HG03135 (cell line): ENCODE results near the gene MOSPD3.

ENCODE experiments used
- ATAC-seq: cut with Tn5 transposase; IDR thresholded peaks from one replicate; pipeline ENCODE4 v1.9.1; 2021; ENCODE audit warnings: mild to moderate bottlenecking, moderate library complexity; ENCODE audit not compliant: unreplicated experiment

The MOSPD3 gene

GRCh38 chr7:100575206-100575631 is 37.1 kb upstream of the MOSPD3 start:
- no peak for ATAC-seq

- no peak for ATAC-seq
Measured at GRCh38 chr7:100575746-100576383, 36.5 kb upstream of the MOSPD3 start.

DNA sequence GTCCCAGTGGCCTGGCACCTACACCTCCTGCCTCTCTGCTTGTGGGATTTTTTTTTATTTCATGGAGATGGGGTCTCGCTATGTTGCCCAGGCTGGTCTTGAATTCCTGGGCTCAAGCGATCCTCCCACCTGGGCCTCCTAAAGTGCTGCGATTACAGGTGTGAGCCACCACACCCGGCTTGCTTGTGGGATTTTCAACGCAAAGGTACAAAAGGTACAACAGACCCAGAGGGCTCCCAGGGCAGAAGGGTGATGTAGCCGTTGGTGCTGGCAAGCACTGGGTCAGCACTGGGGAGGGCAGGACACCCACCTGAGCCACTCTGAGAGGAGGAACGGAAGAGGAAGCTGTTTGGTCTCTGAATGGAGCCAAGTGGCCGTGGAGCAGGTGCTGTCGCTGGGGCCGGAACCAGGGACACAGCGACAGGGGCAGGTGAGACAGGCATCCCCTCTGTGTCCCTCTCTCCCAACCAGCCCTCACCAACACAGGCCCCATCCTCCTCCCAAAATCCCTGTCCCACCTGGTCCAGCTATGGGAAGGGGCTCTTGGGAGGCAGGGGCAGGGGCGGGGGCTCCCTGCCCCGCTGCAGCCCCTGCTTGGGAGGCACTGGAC is 35.9 kb upstream of the MOSPD3 start:
- ATAC-seq: no peak

DNA sequence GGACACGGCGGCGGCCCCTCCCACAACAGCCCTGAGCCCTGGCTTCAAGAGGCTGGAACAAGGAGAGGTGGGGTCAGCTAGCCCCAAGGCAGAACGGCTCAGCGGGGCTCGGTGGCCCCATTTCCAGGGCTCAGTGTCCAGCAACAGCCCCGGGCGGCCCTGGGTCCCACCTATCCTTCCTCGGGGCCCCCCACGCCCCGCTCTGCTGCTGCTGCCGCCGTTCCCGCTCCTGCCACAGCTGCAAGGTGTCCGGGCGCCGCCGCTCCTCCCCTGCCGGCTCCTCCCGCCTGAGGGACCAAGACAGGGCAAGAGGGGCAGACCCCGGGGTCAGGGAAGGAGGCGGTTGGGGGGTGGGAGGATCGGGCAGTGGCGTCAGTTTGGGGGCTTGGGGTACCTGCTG is 35.2 kb upstream of the MOSPD3 start:
- no peak for ATAC-seq

DNA sequence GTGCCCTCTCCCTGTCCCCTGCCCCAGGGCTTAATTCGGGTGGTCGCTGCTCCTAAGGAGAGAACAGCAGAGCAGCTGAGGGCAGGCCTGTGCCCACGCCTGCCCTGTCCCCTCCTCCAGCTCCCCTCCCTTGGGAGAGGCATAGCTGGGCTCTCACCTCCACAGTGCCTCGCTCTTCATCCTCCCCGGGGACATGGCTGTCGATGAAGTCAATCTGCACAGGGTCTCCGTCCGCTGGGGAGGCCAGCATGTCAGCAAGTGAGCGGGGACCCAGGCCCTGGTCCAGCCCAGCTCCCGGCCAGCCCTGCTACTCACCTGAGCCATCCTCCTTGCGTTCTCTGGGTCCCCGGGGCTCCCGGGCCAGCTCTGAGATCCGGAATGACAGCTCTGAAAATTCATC is 34.8 kb upstream of the MOSPD3 start:
- ATAC-seq: no peak

DNA sequence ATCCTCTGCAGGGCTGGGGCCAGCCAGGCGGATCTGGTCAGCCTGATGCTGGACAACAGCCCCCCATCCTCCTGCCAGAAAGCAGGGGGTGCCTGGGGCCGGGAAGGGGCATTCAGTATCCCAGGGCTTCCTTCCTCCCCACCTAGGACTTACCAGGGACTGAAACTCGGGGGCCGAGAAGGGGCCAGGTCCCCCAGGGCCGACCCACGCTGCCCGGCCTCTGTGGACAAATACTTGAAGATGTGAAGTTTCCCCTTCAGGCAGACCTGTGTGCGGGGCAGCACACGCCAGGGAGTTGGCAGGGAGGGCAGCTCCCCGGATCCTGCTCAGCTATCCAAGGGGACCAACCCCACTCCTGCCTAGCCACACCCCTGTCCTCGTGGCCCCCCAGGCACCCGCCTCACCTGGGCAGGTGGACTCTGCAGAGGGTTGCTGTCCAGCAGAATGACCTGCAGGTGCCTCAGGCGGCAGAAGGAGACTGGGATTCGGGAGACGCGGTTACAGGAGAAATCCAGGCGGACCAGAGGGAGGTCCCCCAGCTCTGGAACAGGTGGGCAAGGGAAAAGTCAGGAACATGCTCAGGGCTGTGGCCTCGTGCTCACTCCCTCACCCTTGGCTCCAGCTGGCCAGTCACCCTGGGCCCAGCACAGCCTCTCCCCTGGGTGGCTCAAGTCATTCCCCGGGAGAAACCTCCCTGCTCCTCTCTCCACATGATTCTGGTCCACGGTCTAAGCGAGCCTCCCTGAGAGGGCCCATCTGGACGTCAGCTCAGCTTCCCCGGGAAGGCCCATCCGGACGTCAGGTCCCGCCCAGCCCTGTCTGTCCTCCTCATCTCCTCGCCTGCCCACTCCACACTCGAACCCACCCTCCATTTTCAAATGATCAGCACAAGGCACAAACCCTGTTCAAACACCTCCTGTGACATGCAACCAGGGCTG is 33.8 kb upstream of the MOSPD3 start:
- ATAC-seq: no peak

DNA sequence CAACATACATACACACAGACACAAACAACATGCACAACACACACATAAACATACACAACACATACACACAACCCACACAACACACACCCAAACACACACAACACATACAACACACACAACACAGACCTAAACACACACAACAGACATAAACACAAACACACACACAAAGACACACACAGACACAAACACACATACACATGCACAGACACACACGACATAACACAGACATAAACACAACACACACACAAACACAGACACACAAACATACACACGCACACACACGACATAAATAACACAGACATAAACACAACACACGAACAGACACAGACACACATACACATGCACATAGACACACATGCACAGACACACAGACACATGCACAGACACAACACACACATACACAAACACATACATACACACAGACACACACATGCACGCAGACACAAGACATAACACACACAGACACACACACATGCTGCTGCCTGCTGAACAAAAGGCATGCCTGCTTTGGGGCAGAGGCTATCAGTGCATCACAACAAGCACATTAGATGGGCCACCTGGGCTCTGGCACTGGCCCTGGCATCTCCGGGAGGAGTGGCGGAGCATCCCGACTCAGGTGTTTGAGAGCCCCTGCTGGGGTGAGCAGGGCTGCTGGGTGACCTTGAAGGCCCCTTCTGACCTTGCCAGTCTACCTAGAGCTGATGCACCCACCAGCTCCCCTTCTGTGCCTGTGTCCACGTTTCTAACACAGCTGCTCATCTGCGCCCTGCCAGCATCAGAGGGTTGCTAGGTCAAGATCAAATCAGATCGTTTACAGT is 31.7 kb upstream of the MOSPD3 start:
- no peak for ATAC-seq

DNA sequence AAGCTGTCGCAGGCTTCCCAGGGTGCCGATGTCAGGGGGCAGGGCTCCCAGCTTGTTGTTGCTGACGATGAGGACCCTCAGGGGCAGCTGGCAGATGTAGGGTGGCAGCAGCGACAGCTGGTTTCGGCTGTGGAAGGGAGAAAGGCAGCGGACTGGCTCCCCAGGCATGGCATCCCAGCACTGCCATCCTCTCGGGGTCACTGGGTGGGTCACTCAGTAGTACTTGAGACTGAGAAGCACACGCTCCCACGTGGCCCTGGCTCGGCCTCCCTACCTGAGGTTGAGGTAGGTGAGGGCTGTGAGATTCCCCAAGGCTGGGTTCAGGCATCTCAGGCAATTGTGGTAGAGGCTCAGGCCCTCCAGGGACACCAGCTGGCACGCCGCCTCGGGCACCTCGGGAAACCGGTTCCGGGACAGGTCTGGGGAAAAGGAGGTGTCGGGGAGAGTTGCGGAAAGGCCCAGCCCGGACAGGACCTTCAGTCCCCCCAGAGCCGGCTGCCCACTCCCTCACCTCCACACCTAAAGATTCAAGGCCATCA is 30.2 kb upstream of the MOSPD3 start:
- no peak for ATAC-seq

DNA sequence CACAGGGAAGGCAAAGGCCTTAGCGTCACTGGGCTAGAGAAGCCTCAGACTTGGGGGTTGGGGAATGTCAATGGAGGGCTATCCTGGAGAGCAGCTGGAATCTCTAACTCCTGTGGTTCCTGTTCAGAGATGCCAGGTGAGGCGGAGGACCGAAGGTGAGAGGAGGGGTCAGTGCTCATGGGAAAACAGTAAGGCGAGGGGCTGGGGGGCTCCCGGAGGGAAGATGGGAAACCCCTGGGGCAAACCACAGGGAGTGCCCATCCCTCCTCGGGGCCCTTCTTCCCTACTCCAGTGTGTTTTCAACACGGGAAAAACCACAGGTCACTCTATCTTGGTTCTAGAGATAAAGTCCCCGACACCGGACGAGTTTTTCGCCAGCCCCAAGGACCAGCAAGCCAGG is 29.7 kb upstream of the MOSPD3 start:
- ATAC-seq: no peak

GRCh38 chr7:100583132-100584053 is 28.9 kb upstream of the MOSPD3 start:
- no peak for ATAC-seq

- ATAC-seq: no peak
Measured at GRCh38 chr7:100584054-100584682, 28.2 kb upstream of the MOSPD3 start.

GRCh38 chr7:100584683-100585510 is 27.4 kb upstream of the MOSPD3 start:
- ATAC-seq: no peak

DNA sequence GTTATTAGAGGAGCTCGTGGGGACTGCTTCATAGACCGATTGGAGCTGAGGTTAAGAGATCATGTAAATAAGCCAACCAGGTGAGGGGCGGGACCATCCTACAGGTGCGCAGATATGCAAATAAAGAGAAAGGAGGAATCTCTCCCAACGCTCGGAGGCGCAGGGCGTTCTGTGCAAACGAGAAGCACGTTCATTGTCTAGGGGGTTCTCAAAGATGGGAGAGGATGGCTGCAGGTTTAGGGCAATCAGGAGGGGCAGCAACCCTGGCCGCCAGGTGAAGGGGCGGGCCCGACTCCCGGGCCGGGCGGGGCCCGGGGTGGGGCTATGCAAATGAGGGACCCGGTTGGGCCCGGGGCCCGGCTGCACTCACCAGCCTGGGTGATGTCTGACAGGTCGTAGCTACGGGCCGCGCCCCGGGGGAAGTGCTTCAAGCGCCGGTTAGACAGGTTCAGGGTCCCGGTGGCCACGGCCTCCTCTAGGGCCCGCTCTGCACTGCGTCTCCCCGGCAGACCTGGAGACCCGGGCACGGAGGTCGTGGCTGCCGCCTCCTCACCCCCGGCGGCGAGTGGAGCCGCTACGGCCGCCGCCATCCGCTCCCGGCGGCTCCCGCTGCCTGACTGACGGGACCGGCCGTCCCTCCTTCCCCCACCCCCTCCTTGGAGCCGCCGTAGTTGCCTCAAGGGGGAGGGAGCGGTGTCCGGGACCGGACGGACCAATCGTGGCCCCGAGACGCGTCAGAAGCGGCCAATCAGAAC is 26.7 kb upstream of the MOSPD3 start, which contains the start of gene LRCH4:
TSS of gene LRCH4 (minus strand) at position 619 of the 755 bp plus-strand sequence. CDS start at position 590, 29 bp downstream.
- peak; percentile 19 for ATAC-seq

DNA sequence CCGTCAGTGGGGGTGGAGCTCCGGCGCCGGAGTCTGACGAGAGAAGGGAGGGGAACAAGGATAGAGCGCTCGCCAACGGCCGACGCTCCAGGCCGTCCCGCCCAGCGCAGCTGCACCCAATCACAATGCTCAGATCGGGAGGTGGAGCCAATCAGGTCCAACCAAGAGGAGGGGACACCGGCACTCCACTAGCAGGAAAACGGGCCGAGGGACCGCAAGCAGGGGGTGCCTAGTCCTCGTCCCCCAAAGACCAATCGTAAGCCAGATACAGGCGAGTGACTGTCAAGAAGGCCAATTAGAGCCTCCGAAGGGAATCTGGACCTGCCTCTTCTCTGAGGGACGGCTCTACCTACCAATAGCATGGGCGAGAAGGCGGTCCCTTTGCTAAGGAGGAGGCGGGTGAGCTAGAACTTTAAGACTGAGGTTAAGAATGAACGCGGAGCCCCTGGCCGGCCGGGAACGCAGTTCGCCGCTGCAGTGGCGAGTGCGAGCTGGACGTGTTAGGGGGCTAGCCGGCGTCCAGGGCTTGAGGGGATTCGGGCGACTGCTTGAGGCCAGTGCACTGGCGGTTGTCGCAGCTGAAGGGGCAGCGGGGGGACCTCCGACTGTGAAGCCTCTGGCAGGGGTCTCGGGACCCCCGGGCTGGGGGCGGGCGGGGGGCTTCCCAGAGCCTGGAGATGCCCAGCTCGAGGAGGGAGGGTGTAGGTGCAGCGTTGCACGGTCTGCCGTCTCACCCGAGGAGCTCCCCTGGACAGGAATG is 25.9 kb upstream of the MOSPD3 start, which contains the start of gene FBXO24:
TSS of gene FBXO24 (plus strand) at position 63 of the 760 bp plus-strand sequence. CDS start at position 361, 298 bp downstream.
- peak; percentile 82 for ATAC-seq

- no peak for ATAC-seq
Measured at GRCh38 chr7:100588438-100588837, 23.9 kb upstream of the MOSPD3 start.

DNA sequence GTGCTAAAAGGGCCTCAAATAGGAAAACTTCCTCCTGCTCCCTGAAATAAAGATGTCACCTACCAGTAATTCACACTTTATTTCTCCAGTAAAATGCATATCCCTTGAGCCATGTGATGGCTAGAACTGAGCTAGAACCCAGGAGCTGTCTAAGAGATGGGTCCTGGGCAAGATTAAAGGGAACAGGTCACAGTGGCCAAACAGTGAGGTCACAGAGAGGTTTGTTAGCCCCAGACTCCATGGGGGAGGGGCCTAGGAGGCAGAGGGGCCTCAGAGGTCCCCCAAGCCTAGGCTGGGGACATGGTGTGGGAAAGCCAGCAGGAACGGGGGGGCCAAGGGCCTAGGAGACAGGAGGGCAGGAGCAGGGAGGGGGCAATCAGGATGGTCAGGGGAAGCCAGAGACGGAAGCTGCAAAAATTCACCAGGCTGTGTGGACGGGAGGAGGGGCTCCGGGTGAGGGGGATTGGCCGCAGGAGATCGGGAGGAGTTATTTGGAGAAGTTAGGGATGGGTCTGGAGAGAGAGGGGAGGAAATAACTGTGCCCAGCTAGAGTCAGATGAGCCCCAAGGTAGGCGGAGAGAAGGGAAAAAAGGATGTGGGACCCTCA is 22.9 kb upstream of the MOSPD3 start:
- no peak for ATAC-seq
